Parathyroid adenoma (tissue), 2 donors: ENCODE data around the gene OTOP3.
A peak's percentile ranks its signal among the peaks of the same experiment; 100 is the strongest.

Source experiments
- H2AFZ ChIP-seq: fragments of 300-600 bp; sonication (generic); one replicate; pipeline ENCODE4 v1.7.0; 2017; ENCODE audit warnings: antibody characterized with exemption, mild to moderate bottlenecking
- H3K27ac ChIP-seq: fragments of 300-600 bp; sonication (generic); one replicate; pipeline ENCODE4 v1.7.0; 2017
- H3K27me3 ChIP-seq: fragments of 300-600 bp; sonication (generic); one replicate; pipeline ENCODE4 v1.7.0; 2017; ENCODE audit warnings: low read length; ENCODE audit not compliant: control insufficient read depth, insufficient read depth
- H3K36me3 ChIP-seq: fragments of 300-600 bp; sonication (generic); one replicate; pipeline ENCODE4 v1.7.0; 2017; ENCODE audit warnings: low read length; ENCODE audit not compliant: control insufficient read depth, insufficient read depth
- H3K4me1 ChIP-seq: fragments of 300-600 bp; sonication (generic); one replicate; pipeline ENCODE4 v1.7.0; 2017; ENCODE audit warnings: control low read depth
- H3K4me2 ChIP-seq: fragments of 300-600 bp; sonication (generic); one replicate; pipeline ENCODE4 v1.7.0; 2017; ENCODE audit warnings: low read length
- H3K4me3 ChIP-seq: fragments of 300-600 bp; sonication (generic); one replicate; pipeline ENCODE4 v1.7.0; 2017; ENCODE audit warnings: low read depth, low read length
- H3K79me2 ChIP-seq: fragments of 300-600 bp; sonication (generic); one replicate; pipeline ENCODE4 v1.7.0; 2017; ENCODE audit warnings: control low read depth
- H3K9ac ChIP-seq: fragments of 300-600 bp; sonication (generic); one replicate; pipeline ENCODE4 v1.7.0; 2017; ENCODE audit warnings: mild to moderate bottlenecking
- H3K9me3 ChIP-seq: fragments of 300-600 bp; sonication (generic); one replicate; pipeline ENCODE4 v1.7.0; 2017; ENCODE audit warnings: low read length; ENCODE audit not compliant: control insufficient read depth
- CTCF ChIP-seq: fragments of 300-600 bp; sonication (generic); IDR thresholded peaks from one replicate; pipeline ENCODE4 v1.7.0; 2017; ENCODE audit warnings: antibody characterized with exemption, mild to moderate bottlenecking
- donor health status: primary hyperparathyroidism.

Gene OTOP3

GRCh38 chr17:74987418-74987908, 51.8 kb downstream of the OTOP3 start, which contains the start of gene CDR2L:
Gene CDR2L (plus strand): TSS chr17:74987632. CDS start chr17:74988044, 412 bp downstream.
- no peaks in the 10 kb centered on the region for H3K27me3 ChIP-seq
- H3K4me2 ChIP-seq, result peak within 1 kb of the TSS; percentile 92
- H3K79me2 ChIP-seq, result no peaks in the 10 kb centered on the region
- H3K4me1 ChIP-seq, result peaks cover 13% of the 10 kb centered on the region
- peak within 1 kb of the TSS; percentile 85 for H3K27ac ChIP-seq
- H2AFZ ChIP-seq, result peak within 1 kb of the TSS; percentile 94
- H3K36me3 ChIP-seq, result no peaks in the 10 kb centered on the region
- no peak within 1 kb of the TSS for H3K9ac ChIP-seq
- TF ChIP-seq CTCF, result no peak
- H3K9me3 ChIP-seq, result no peaks in the 10 kb centered on the region
- H3K4me3 ChIP-seq, result peak within 1 kb of the TSS; percentile 63

- Histone ChIP-seq H3K9me3 (no peaks in the 10 kb centered on the region), H3K27ac (peak overlapping the region; percentile 85), H3K4me3 (peak overlapping the region; percentile 63), H2AFZ (peak overlapping the region; percentile 94), H3K27me3 (no peaks in the 10 kb centered on the region), H3K9ac (no peak overlapping the region), H3K4me2 (peak overlapping the region; percentile 92), H3K36me3 (no peaks in the 10 kb centered on the region), H3K4me1 (peaks cover 11% of the 10 kb centered on the region), H3K79me2 (no peaks in the 10 kb centered on the region)
- TF ChIP-seq CTCF, result peak; percentile 42
Measured at GRCh38 chr17:74987909-74988711, 52.4 kb downstream of the OTOP3 start.

- Histone ChIP-seq H2AFZ (no peak overlapping the region), H3K79me2 (no peaks in the 10 kb centered on the region), H3K4me3 (no peak overlapping the region), H3K36me3 (no peaks in the 10 kb centered on the region), H3K4me2 (no peak overlapping the region), H3K9me3 (no peaks in the 10 kb centered on the region), H3K4me1 (peaks cover 11% of the 10 kb centered on the region), H3K9ac (no peak overlapping the region), H3K27me3 (no peaks in the 10 kb centered on the region), H3K27ac (no peak overlapping the region)
- TF ChIP-seq CTCF, result no peak
Measured at GRCh38 chr17:74990581-74991105, 54.9 kb downstream of the OTOP3 start.

- H3K27me3 ChIP-seq, result no peaks in the 10 kb centered on the region
- H3K9ac ChIP-seq, result no peak overlapping the region
- H3K4me1 ChIP-seq, result peaks cover 8% of the 10 kb centered on the region
- H3K27ac ChIP-seq, result no peak overlapping the region
- H2AFZ ChIP-seq, result no peak overlapping the region
- no peaks in the 10 kb centered on the region for H3K9me3 ChIP-seq
- no peaks in the 10 kb centered on the region for H3K36me3 ChIP-seq
- no peak overlapping the region for H3K4me3 ChIP-seq
- H3K79me2 ChIP-seq, result peaks cover 1% of the 10 kb centered on the region
- TF ChIP-seq CTCF, result no peak
- H3K4me2 ChIP-seq, result peak overlapping the region; percentile 39
Measured at GRCh38 chr17:74992223-74992622, 56.5 kb downstream of the OTOP3 start.
